Cardiac fibroblast (primary cell): Measurements from ENCODE around the gene SEMA3G.

Source experiments
- DNase-seq, 2 donors: peaks; one replicate each; pipeline versions ENCODE4 v3.0.0 to v3.0.0-alpha.2; 2010; ENCODE audit warnings: low read depth in 2 of 2
- H3K4me3 ChIP-seq, 2 donors: replicated peaks in 1 of 2; 1 replicate in 1 of 2; 2 replicates in 1 of 2; pipeline ENCODE4 v1.5.1; 2011; ENCODE audit warnings: low read depth in 2 of 2, low read length in 2 of 2, mild to moderate bottlenecking in 2 of 2, moderate library complexity in 1 of 2
- TF ChIP-seq, protein P1 (sequence below): IDR thresholded peaks from one replicate; pipeline ENCODE4 v1.5.1; 2011; ENCODE audit warnings: low read depth, mild to moderate bottlenecking, low read length, inconsistent platforms

The SEMA3G gene

DNA sequence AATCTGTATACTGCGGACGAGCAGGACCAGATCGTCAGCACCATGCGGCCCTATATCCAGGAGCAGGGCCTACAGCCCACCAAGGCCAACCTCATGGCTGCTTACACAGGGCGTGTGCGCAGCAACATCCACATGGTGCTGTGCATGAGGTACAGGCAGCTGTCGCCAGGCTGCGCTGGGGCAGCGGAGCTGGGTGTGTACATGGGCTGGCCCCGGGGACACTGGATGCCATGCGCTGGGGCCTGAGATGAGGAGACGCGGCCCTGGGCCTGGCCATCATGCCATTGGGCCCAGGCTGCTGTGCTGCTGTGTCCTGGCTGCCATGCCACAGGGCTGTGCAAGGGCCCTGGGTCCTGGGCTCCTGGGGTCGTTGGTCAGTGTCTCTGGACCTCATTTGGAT, 61.5 kb downstream of the SEMA3G start:
- DNase-seq: no peak
- H3K4me3 ChIP-seq: no peak overlapping the region
- TF ChIP-seq, protein P1, sequence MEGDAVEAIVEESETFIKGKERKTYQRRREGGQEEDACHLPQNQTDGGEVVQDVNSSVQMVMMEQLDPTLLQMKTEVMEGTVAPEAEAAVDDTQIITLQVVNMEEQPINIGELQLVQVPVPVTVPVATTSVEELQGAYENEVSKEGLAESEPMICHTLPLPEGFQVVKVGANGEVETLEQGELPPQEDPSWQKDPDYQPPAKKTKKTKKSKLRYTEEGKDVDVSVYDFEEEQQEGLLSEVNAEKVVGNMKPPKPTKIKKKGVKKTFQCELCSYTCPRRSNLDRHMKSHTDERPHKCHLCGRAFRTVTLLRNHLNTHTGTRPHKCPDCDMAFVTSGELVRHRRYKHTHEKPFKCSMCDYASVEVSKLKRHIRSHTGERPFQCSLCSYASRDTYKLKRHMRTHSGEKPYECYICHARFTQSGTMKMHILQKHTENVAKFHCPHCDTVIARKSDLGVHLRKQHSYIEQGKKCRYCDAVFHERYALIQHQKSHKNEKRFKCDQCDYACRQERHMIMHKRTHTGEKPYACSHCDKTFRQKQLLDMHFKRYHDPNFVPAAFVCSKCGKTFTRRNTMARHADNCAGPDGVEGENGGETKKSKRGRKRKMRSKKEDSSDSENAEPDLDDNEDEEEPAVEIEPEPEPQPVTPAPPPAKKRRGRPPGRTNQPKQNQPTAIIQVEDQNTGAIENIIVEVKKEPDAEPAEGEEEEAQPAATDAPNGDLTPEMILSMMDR: no peak
